MM.1S (cell line): ENCODE results near the gene MRPS33.
"Not testable (repeated sequence)": the region's sequence is repeated elsewhere in the genome, so short reads cannot be mapped to it uniquely, and the experiment has no call there.

Source experiments
- CTCF ChIP-seq: fragments of 300-600 bp; sonication (generic); IDR thresholded peaks from 2 replicates; pipeline ENCODE4 v1.5.1; 2016; ENCODE audit warnings: antibody characterized with exemption, low read length, mixed read lengths
- EZH2 ChIP-seq: fragments of 300-600 bp; sonication (generic); optimal IDR thresholded peaks from 2 replicates; pipeline ENCODE3; 2017; ENCODE audit warnings: low read depth, mild to moderate bottlenecking, antibody characterized with exemption, low read length, mixed read lengths
- EZH2phosphoT487 ChIP-seq: fragments of 300-600 bp; sonication (generic); IDR thresholded peaks from 2 replicates; pipeline ENCODE4 v1.6.1; 2018; ENCODE audit warnings: antibody characterized with exemption, low read length

- not testable (repeated sequence) for TF ChIP-seq CTCF, EZH2phosphoT487, EZH2
Measured at GRCh38 chr7:141038100-141038499, 23.3 kb upstream of the MRPS33 start.
